DND-41 (cell line): ENCODE data around the gene DPP6.

ENCODE experiments used
- ATAC-seq: fragments of 200-7000 bp; cut with Tn5 transposase; 3 replicates; pipeline ENCODE4 v1.9.1; 2021; ENCODE audit warnings: low read depth; ENCODE audit not compliant: insufficient read depth
- DNase-seq: peaks from one replicate; pipeline ENCODE4 v3.0.0-alpha.2; 2020
- H2AFZ ChIP-seq: 2 replicates; pipeline ENCODE4 v1.6.0; 2012; ENCODE audit warnings: low read depth, low read length
- H3K27ac ChIP-seq: 2 replicates; pipeline ENCODE4 v1.5.1; 2012; ENCODE audit warnings: low read length, inconsistent platforms
- H3K27me3 ChIP-seq: fragments of 200-600 bp; sonication (generic); 2 replicates; pipeline ENCODE4 v1.6.0; 2012; ENCODE audit warnings: low read length, mild to moderate bottlenecking, inconsistent platforms; ENCODE audit not compliant: insufficient read depth, poor library complexity
- H3K36me3 ChIP-seq: 2 replicates; pipeline ENCODE4 v1.5.1; 2012; ENCODE audit warnings: low read length, inconsistent platforms; ENCODE audit not compliant: insufficient read depth
- H3K4me1 ChIP-seq: 2 replicates; pipeline ENCODE4 v1.5.1; 2012; ENCODE audit warnings: mild to moderate bottlenecking, low read length; ENCODE audit not compliant: insufficient read depth
- H3K4me2 ChIP-seq: 2 replicates; pipeline ENCODE4 v1.6.0; 2012; ENCODE audit warnings: mild to moderate bottlenecking, moderate library complexity, low read length, inconsistent platforms; ENCODE audit not compliant: insufficient read depth
- H3K4me3 ChIP-seq, 2 experiments: fragments of 200-600 bp in 1 of 2; shearing (Covaris generic) in 1 of 2; 2 replicates each; pipeline ENCODE4 v1.5.1; 2012 to 2016; ENCODE audit warnings: inconsistent platforms in 2 of 2, low read length in 2 of 2, mild to moderate bottlenecking in 2 of 2, low read depth in 1 of 2, moderate library complexity in 1 of 2
- H3K79me2 ChIP-seq: 2 replicates; pipeline ENCODE4 v1.6.0; 2012; ENCODE audit warnings: low read length, inconsistent platforms; ENCODE audit not compliant: insufficient read depth
- H3K9ac ChIP-seq: 2 replicates; pipeline ENCODE4 v1.6.0; 2012; ENCODE audit warnings: low read depth, mild to moderate bottlenecking, inconsistent platforms, low read length, moderate library complexity
- H3K9me3 ChIP-seq: 2 replicates; pipeline ENCODE4 v1.5.1; 2012; ENCODE audit warnings: low read length, moderate library complexity, mild to moderate bottlenecking, inconsistent platforms; ENCODE audit not compliant: insufficient read depth, severe bottlenecking
- H4K20me1 ChIP-seq: 2 replicates; pipeline ENCODE4 v1.6.0; 2012; ENCODE audit warnings: low read length; ENCODE audit not compliant: insufficient read depth
- EZH2 ChIP-seq: IDR thresholded peaks from 3 replicates; pipeline ENCODE4 v1.6.1; 2012; ENCODE audit warnings: borderline replicate concordance, low read depth, mild to moderate bottlenecking, moderate library complexity, low read length, inconsistent platforms; ENCODE audit not compliant: severe bottlenecking
- TF ChIP-seq, protein P1 (sequence below): IDR thresholded peaks from 2 replicates; pipeline ENCODE4 v1.5.1; 2012; ENCODE audit warnings: borderline replicate concordance, low read length, moderate library complexity, mild to moderate bottlenecking; ENCODE audit not compliant: poor library complexity, severe bottlenecking; ENCODE audit errors: extremely low read depth

Gene DPP6

DNA sequence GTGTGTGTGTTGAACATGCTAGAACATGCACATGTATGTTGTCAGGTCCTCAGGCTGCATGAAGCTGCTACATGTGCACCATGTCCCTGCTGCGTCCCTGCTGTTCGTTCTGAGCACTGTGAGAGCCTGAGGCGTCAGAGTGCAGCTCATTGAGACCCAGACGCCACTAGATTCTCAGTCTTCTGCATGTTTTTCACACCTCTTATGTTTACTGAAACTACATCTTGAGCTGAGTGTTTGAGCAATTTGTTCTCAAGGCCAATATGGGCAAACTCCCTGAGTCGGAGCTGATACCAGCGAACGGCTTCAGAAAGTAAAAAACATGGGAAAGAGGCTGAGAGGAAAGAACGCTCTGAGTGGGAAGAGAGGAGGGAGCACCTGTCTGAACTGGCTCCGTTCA is 600.4 kb downstream of the DPP6 start:
- H2AFZ ChIP-seq = no peak overlapping the region
- no peaks in the 10 kb centered on the region for H3K27me3 ChIP-seq
- no peak overlapping the region for H3K27ac ChIP-seq
- H3K79me2 ChIP-seq = no peaks in the 10 kb centered on the region
- no peak for DNase-seq
- no peak overlapping the region for H3K9ac ChIP-seq
- ATAC-seq = no peak
- H3K4me3 ChIP-seq = no peak overlapping the region
- TF ChIP-seq, protein P1, sequence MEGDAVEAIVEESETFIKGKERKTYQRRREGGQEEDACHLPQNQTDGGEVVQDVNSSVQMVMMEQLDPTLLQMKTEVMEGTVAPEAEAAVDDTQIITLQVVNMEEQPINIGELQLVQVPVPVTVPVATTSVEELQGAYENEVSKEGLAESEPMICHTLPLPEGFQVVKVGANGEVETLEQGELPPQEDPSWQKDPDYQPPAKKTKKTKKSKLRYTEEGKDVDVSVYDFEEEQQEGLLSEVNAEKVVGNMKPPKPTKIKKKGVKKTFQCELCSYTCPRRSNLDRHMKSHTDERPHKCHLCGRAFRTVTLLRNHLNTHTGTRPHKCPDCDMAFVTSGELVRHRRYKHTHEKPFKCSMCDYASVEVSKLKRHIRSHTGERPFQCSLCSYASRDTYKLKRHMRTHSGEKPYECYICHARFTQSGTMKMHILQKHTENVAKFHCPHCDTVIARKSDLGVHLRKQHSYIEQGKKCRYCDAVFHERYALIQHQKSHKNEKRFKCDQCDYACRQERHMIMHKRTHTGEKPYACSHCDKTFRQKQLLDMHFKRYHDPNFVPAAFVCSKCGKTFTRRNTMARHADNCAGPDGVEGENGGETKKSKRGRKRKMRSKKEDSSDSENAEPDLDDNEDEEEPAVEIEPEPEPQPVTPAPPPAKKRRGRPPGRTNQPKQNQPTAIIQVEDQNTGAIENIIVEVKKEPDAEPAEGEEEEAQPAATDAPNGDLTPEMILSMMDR = no peak
- H3K4me1 ChIP-seq = no peaks in the 10 kb centered on the region
- H4K20me1 ChIP-seq = no peaks in the 10 kb centered on the region
- H3K36me3 ChIP-seq = no peaks in the 10 kb centered on the region
- no peaks in the 10 kb centered on the region for H3K9me3 ChIP-seq
- H3K4me2 ChIP-seq = no peak overlapping the region

DNA sequence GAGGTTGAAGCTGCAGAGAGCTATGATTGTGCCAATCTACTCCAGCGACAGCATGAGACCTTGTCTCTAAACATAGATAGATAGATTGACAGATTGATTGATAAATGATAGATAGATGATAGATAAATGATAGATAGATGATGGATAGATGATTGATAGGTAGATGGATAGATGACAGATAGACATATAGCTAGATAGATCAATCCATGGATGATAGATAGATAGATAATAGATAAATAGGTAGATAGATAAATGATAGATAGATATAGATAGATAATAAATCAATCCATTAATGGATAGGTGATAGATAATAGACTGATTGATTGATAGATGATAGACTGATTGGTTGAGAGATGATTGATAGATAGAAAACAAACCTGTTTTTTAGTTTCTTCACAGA is 601.1 kb downstream of the DPP6 start:
- Histone ChIP-seq H3K4me2 (no peak overlapping the region), H3K9me3 (no peaks in the 10 kb centered on the region), H3K4me1 (no peaks in the 10 kb centered on the region), H3K27me3 (no peaks in the 10 kb centered on the region), H3K27ac (no peak overlapping the region), H3K36me3 (no peaks in the 10 kb centered on the region), H2AFZ (no peak overlapping the region), H4K20me1 (no peaks in the 10 kb centered on the region), H3K79me2 (no peaks in the 10 kb centered on the region), H3K9ac (no peak overlapping the region), H3K4me3 (no peak overlapping the region)
- ATAC-seq (no peak), DNase-seq (no peak)
- TF ChIP-seq EZH2 = no peak
- TF ChIP-seq, protein P1 = no peak

DNA sequence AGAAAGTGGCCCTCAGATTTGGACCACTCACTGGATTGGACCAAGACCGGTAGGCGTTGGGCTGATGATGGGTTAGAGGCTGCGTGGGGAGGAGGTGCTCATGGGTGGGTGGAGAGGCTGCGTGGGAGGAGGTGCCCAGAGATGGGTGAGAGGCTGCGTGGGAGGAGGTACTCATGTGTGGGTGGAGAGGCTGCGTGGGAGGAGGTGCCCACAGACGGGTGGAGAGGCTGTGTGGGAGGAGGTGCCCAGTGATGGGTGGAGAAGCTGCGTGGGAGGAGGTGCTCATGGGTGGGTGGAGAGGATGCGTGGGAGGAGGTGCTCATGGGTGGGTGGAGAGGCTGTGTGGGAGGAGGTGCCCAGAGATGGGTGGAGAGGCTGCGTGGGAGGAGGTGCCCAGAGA is 604.4 kb downstream of the DPP6 start:
- Histone ChIP-seq H3K4me3 (no peak overlapping the region), H3K9ac (no peak overlapping the region), H4K20me1 (no peaks in the 10 kb centered on the region), H3K27ac (no peak overlapping the region), H3K79me2 (no peaks in the 10 kb centered on the region), H3K27me3 (no peaks in the 10 kb centered on the region), H3K4me1 (no peaks in the 10 kb centered on the region), H3K9me3 (no peaks in the 10 kb centered on the region), H3K4me2 (no peak overlapping the region), H2AFZ (no peak overlapping the region), H3K36me3 (no peaks in the 10 kb centered on the region)
- TF ChIP-seq, protein P1 = no peak
- TF ChIP-seq EZH2 = no peak
- no peak for DNase-seq
- ATAC-seq = no peak

DNA sequence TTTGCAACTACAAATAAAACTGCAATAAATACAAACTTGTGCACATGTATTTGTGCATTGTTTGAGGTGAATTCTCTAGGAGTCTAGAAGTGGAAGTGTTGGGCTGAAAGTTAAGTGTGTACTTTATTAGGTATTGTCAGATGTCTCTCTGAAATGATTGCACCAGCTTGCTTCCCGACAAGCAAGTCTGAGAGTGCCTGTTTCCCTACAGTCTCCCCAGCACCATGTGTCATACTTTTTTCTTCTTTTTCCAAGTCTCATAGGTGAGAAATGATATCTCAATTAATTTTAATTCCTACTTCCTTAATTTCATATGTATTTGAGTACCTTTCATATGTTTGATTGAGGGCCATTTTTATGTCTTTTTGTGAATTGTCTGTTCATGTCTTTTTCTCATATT is 614.6 kb downstream of the DPP6 start:
- no peak overlapping the region for H2AFZ ChIP-seq
- H4K20me1 ChIP-seq = no peaks in the 10 kb centered on the region
- ATAC-seq (no peak), DNase-seq (no peak)
- no peaks in the 10 kb centered on the region for H3K27me3 ChIP-seq
- no peak overlapping the region for H3K27ac ChIP-seq
- TF ChIP-seq, protein P1 = no peak
- TF ChIP-seq EZH2 = no peak
- no peak overlapping the region for H3K4me3 ChIP-seq
- no peaks in the 10 kb centered on the region for H3K4me1 ChIP-seq
- H3K9ac ChIP-seq = no peak overlapping the region
- no peaks in the 10 kb centered on the region for H3K36me3 ChIP-seq
- H3K9me3 ChIP-seq = peaks cover 16% of the 10 kb centered on the region
- no peak overlapping the region for H3K4me2 ChIP-seq
- no peaks in the 10 kb centered on the region for H3K79me2 ChIP-seq
